ENCODE results near the gene ARHGEF7.

The ARHGEF7 gene

GRCh38 chr13:111314852-111315251, 199.7 kb downstream of the ARHGEF7 start:
- DNase-seq = no peak

DNA sequence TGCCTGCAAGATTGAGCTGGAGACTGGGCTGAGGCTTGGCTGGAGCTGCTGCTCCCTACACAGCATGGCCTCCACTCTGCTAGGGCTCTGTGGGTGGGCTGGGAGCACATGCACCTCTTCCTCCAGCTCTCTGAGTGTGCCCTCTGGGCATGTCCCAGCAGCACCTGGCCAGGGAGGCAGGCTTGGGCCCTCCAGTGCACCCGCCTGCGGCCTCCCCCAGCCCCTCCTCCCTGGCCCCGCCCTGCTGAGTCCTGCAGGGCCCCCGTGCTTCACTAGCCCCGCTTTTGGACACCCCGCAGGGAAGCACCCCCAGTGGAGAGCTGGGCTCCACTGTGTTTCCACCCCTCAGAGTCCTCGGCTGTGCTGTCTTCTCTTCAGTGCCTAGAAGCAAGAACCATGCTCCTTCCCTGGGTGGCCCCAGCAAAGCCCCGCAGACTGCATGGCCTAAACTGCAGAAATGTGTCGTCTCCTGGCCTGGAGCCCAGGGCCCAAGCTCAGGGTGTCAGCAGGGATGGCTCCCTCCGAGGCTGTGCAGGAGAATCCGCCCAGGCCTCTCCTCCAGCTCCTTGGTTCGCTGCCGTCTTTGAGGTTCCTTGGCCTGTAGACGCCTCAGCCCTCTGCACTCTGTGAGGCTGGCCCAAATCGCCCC, 200.4 kb downstream of the ARHGEF7 start:
- no peak for DNase-seq

DNA sequence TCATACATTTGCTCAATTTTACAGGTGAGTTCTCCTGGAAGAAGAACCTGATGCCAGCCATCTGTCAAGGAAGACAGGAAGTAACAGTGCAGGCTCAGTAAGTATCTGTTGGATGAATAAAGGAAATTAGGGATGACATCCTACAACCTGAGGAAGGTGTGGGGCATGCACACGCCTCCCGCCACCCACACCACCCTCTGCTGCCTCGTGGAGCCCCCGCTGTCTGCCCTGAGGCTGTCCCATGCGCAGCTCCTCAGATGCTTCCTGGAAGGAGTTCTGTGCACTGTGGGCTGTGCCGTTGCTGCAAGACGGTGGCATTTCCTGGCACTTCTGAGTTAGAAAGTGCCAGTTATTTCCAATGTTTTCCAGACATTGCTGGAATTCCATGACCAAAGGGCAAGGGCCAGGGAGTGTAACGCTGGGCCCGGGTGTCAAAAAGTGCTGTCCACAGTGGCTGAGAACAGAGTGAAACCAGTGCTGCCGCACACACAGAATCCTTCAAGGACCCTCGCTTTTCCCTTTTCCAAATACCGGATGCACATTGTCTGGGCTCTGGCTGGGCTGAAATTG, 201.1 kb downstream of the ARHGEF7 start:
- no peak for DNase-seq

- no peak for DNase-seq
Observed at GRCh38 chr13:111317042-111317550, 202.0 kb downstream of the ARHGEF7 start.

GRCh38 chr13:111317571-111318345, 202.6 kb downstream of the ARHGEF7 start:
- DNase-seq = no peak

DNA sequence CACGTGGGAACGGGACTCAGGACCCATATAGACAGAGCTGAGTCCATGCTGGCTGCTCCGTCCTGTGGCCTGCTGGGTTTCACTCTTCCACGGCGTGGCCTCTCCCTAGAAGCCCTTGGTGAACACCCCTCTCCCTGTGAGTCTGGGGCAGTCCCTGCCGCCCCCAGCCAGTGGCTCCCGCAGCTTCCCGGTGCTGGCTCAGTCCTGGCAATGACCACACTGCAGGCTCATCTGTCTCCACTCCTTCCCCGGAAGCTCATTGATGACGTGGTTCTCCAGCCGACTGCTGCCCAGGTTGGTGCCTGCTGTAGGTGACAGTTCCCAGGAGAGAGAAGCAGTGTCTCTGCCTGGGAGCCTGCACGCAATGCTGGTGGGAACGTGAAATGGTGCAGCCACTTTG, 203.3 kb downstream of the ARHGEF7 start:
- no peak for DNase-seq

GRCh38 chr13:111319521-111319920, 204.4 kb downstream of the ARHGEF7 start:
- DNase-seq = no peak

- no peak for DNase-seq
Observed at GRCh38 chr13:111319998-111320911, 205.1 kb downstream of the ARHGEF7 start, which contains the start of gene TEX29. TEX29 (plus strand) TSS chr13:111320642; CDS start chr13:111320891, 249 bp downstream.

- no peak for DNase-seq
Observed at GRCh38 chr13:111322001-111322915, 207.1 kb downstream of the ARHGEF7 start.

DNA sequence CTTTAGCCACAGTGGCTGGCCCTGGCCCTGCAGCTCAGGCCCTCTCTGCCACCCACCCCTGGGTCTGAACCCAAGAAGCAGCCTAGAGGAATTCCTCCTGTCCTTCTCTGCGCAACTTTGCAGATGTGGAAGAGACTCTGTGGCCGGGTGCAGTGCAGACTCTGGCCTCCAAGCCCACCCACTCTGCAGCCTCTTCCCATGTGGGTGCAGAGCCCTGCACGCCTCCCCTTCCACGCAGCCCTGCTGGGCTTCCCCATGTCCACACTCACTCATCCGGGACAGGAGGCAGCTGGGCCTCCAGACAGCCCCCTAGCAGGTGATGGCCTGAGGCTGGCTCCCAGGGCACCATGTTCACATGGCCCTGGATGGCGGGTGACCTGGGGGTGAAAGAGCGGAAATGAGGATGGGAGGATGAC, 207.8 kb downstream of the ARHGEF7 start:
- no peak for DNase-seq

DNA sequence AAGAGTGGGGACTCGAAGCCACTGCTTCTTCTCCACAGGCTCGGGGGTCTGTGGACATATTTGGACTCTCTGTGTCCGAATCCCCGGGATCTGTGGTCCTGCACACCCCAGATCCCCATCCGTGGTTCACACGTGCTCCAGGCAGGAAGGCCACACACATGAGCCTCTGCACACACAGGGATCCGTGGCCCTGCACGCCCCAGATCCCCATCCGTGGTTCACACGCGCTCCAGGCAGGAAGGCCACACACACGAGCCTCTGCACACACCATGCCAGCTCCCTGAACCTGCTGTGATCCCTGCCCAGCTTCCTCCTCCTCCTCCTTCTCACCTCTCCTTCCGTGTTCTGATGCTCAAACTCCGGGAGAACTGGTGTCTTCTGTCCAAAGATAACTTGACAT, 208.4 kb downstream of the ARHGEF7 start:
- DNase-seq = no peak

GRCh38 chr13:111323950-111324651, 209.0 kb downstream of the ARHGEF7 start:
- DNase-seq = no peak

DNA sequence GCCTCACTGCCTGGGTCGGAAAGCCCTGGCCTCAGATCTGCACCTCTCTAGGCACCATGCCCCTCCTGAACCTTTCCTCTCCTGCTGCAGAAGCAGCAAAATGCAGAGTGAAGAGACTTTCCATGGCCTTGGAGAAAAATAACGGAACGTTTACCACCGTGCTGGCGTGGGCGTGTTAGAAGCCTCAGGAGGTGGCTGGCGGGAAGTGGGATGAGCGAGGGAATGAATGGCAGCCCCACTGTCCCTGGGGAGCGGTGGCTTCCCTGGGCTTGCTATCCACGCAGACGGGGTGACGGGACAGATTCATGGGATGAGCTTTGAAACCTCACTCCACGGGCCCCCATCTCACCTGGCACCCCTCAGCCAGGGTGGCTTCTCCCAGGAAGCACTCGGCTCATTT, 209.6 kb downstream of the ARHGEF7 start:
- no peak for DNase-seq

DNA sequence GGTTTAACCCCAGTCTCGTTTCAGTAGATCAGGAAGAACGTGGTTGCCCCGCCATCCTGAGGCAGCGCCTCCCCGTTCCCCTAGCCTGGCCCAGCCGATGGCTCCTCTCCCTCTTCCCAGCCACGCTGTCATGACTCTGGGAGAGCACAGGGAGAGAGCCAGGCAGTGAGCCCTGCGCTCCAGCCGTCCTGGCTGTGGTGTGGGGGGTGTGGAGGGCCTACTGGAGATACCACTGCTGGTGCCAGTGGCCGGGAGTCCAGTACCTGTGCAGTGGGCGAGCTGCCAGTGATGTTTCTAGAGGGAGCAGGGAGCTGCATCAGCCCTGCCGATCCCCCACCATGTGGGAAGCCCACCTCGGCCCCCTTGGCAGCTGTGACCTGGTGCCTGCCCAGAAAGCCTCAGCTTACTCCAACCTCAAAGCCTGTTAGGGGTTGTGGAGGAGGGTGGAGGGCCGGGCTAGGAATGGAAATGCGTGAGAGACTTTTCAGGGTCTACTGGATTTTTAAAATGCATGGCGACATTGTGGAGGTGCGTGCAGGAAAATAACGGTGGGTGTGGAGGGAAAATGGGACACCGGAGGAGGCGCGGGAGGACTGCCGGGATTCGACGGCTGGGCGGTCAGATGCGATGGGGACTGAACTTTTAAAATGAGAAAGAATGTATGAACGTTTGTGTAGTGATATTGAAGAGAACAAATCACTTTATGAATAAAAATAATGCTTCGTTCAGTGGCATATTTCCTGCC, 210.2 kb downstream of the ARHGEF7 start:
- no peak for DNase-seq

- DNase-seq = no peak
Observed at GRCh38 chr13:111325941-111326620, 211.0 kb downstream of the ARHGEF7 start.

GRCh38 chr13:111326621-111326965, 211.5 kb downstream of the ARHGEF7 start:
- no peak for DNase-seq

DNA sequence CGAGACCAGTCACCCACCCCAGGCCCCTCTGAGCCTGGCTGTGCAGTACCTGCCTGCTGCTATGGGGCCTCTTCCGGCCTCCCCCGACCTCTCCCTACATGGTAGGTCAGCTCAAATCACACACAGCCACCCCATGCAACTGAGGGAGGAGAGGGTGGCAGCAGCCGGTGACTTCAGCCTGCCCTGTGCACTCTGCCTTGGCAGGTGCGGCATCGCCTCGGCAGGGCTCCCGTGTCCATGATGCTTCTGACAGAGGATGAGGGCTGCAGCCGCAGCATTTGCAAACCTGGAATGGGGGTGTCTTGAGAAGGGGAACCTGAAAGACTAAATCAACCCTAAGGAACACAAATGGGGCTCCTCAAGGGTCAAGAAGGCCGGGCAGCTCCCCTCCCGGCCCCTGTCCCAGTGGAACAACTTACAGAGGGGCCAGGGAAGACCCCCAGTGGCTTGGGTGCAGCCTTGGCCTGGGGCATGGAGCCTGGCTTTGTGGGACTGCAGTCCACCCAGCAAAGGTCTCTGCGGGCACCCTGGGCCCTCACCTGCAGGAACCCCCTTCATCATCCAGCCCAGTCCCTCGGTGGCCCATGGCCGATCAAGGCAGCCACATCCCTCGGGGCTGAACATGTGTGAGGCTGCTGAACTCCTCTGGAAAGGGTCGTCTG, 212.0 kb downstream of the ARHGEF7 start:
- DNase-seq = no peak

- DNase-seq = no peak
Observed at GRCh38 chr13:111327730-111328573, 212.8 kb downstream of the ARHGEF7 start.
